Neural progenitor cell (in vitro differentiated cells): Measurements from ENCODE around the gene ADAM20.

Experiments used
- EZH2 ChIP-seq: fragments of 200-600 bp; sonication (generic); IDR thresholded peaks from 2 replicates; pipeline ENCODE4 v1.6.1; 2017; ENCODE audit warnings: antibody characterized with exemption, mild to moderate bottlenecking, moderate library complexity
- EZH2phosphoT487 ChIP-seq: fragments of 200-600 bp; sonication (generic); IDR thresholded peaks from 2 replicates; pipeline ENCODE4 v1.6.1; 2017; ENCODE audit warnings: antibody characterized with exemption
- TF ChIP-seq, protein P1 (sequence below): fragments of 200-600 bp; sonication (generic); IDR thresholded peaks from 2 replicates; pipeline ENCODE4 v1.5.1; 2017; ENCODE audit warnings: antibody characterized with exemption, mild to moderate bottlenecking

- TF ChIP-seq, protein P1, sequence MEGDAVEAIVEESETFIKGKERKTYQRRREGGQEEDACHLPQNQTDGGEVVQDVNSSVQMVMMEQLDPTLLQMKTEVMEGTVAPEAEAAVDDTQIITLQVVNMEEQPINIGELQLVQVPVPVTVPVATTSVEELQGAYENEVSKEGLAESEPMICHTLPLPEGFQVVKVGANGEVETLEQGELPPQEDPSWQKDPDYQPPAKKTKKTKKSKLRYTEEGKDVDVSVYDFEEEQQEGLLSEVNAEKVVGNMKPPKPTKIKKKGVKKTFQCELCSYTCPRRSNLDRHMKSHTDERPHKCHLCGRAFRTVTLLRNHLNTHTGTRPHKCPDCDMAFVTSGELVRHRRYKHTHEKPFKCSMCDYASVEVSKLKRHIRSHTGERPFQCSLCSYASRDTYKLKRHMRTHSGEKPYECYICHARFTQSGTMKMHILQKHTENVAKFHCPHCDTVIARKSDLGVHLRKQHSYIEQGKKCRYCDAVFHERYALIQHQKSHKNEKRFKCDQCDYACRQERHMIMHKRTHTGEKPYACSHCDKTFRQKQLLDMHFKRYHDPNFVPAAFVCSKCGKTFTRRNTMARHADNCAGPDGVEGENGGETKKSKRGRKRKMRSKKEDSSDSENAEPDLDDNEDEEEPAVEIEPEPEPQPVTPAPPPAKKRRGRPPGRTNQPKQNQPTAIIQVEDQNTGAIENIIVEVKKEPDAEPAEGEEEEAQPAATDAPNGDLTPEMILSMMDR: no peak
- no peak for TF ChIP-seq EZH2
- no peak for TF ChIP-seq EZH2phosphoT487
These were observed 3.3 kb upstream of the ADAM20 start for GRCh38 chr14:70538087-70538486.
